ENCODE results near the gene KRTAP10-2.

The KRTAP10-2 gene

DNA sequence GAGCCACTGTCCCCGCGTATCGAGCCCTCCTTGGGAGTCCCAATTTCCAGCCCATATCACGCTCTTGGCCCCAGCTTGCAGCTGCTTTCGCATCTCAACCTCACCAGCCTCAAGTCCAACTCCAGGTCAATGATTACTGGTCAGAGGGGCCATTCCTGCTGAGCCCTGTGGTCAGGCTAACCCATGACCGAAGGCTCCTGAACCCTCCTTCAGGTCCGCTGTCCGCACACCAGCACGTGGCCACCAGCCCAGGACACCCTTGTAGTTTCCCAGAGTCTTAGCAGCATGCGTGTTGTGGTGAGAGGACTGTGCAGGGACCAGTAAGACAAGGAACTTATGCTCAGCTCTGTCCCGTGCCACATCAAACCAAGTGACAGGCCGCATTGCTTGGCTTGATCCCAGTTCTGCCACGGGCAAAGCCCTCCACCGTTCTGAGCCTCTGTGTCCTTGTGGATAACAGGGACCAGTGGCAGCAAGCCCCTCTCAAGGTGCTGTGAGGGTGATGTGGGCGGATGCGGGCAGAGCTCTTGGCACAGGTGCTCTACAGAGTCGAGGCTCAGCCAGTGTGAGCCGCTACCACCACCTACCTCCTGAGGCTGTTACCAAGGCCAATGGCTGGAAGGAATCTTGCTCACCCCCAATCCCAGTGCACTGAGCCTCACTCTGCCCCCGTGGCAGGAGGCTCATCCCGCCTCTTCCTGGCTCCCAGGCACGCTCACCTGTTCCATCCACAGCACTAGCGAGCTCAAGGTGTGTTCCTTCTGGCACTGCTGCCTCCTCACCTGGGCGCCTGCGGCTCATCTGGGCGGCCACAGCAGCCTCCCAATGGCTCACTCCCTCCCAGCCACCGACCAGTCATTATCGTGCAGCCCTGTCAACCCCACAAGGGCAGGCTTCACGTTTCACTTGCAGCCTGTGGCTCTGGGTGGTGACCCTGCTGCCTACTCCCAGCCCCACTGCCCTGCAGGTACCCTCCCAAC is 31.7 kb downstream of the KRTAP10-2 start:
- Histone ChIP-seq H3K27me3 (ENCODE audit: control insufficient read depth, insufficient read depth, low read length) (no peaks in the 10 kb centered on the region), H3K9ac (ENCODE audit: low read depth, low read length) (no peak overlapping the region), H3K4me2 (ENCODE audit: low read length) (no peak overlapping the region), H3K4me3 (ENCODE audit: low read length) (no peak overlapping the region), H3K36me3 (ENCODE audit: insufficient read depth, low read length) (no peaks in the 10 kb centered on the region), H3K9me3 (replicated peaks; ENCODE audit: low read length) (peaks cover 3% of the 10 kb centered on the region), H3K4me1 (ENCODE audit: control insufficient read depth, insufficient read depth, low read length) (no peaks in the 10 kb centered on the region)

DNA sequence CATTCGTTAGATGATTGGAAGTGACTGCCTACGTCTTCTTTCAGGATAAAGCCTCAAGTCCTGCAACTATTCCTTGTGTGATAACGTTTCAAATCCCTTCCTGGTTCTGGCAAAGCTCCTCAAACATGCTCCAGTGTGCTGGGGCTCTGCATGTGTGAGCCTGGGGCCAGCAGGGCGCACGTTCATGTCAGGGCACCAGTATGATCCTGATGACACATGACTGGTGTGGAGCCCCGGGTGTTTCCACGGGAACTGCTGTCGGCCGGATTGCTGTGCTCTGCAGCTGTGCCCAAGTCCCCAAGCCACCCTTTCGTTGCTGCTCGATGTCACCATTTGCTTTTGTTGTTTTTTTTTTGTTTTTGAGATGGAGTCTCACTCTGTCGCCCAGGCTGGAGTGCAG is 32.6 kb downstream of the KRTAP10-2 start:
- no peak overlapping the region for H3K4me3 ChIP-seq (ENCODE audit: low read length)
- peaks cover 3% of the 10 kb centered on the region for H3K9me3 ChIP-seq (replicated peaks; ENCODE audit: low read length)
- H3K4me2 ChIP-seq (ENCODE audit: low read length), result no peak overlapping the region
- no peak overlapping the region for H3K9ac ChIP-seq (ENCODE audit: low read depth, low read length)
- H3K4me1 ChIP-seq (ENCODE audit: control insufficient read depth, insufficient read depth, low read length), result no peaks in the 10 kb centered on the region
- no peaks in the 10 kb centered on the region for H3K36me3 ChIP-seq (ENCODE audit: insufficient read depth, low read length)
- peaks cover 3% of the 10 kb centered on the region for H3K27me3 ChIP-seq (ENCODE audit: control insufficient read depth, insufficient read depth, low read length)

DNA sequence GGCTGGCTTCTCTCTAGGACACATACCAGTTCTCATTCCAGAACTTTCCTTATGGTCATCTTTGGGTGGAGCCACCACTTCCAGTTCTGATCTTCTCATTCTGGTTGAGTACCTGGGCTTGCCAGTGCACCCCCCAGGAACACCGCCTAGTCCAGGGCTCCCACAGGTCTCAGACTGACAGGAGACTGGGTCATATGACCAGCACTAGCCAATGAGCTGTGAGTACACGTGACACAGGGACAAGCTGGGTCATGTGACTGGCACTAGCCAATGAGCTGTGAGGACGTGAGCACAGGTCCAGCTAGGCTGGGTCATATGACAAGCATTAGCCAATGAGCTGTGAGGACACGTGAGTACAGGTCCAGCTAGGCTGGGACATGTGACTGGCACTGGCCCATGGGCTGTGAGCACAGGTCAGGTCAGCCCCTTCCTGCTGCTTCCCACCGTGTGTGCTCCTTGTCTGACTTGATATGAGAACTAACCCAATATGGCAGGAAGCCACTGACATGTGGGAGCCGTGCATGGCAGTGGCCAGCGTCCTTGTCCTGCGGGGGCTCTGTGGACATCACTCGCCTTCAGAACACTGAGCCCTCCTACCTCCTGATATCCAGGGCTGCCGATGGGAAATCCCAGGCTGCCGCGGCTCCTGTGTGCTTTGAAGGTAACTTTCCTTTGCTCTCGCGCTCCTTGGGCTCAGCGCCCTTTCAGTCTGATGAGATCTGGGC is 34.0 kb downstream of the KRTAP10-2 start:
- Histone ChIP-seq H3K4me3 (ENCODE audit: low read length) (no peak overlapping the region), H3K9ac (ENCODE audit: low read depth, low read length) (no peak overlapping the region), H3K4me2 (ENCODE audit: low read length) (no peak overlapping the region), H3K36me3 (ENCODE audit: insufficient read depth, low read length) (no peaks in the 10 kb centered on the region), H3K4me1 (ENCODE audit: control insufficient read depth, insufficient read depth, low read length) (no peaks in the 10 kb centered on the region), H3K9me3 (replicated peaks; ENCODE audit: low read length) (peaks cover 2% of the 10 kb centered on the region), H3K27me3 (ENCODE audit: control insufficient read depth, insufficient read depth, low read length) (peaks cover 7% of the 10 kb centered on the region)

DNA sequence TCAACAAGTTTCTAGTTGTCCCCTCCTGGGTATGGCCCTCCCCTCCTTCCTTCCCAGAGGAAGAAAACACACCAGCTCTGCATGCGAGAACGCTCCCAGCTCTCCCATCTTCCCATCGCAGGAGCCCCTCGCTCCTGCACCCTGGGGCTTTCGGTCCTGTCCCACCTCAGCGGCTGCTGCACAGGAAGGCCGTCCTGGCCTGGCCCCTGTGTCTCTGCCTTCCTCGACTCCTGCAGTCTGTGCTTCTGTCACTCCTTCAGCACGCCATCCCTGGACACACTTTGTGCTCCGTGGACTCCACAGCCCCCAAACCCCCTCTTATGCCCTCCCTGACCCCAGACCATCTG is 34.5 kb downstream of the KRTAP10-2 start:
- H3K27me3 ChIP-seq (ENCODE audit: control insufficient read depth, insufficient read depth, low read length), result peaks cover 7% of the 10 kb centered on the region
- no peaks in the 10 kb centered on the region for H3K4me1 ChIP-seq (ENCODE audit: control insufficient read depth, insufficient read depth, low read length)
- no peaks in the 10 kb centered on the region for H3K36me3 ChIP-seq (ENCODE audit: insufficient read depth, low read length)
- H3K9me3 ChIP-seq (replicated peaks; ENCODE audit: low read length), result no peaks in the 10 kb centered on the region
- H3K4me2 ChIP-seq (ENCODE audit: low read length), result no peak overlapping the region
- H3K4me3 ChIP-seq (ENCODE audit: low read length), result no peak overlapping the region
- no peak overlapping the region for H3K9ac ChIP-seq (ENCODE audit: low read depth, low read length)

DNA sequence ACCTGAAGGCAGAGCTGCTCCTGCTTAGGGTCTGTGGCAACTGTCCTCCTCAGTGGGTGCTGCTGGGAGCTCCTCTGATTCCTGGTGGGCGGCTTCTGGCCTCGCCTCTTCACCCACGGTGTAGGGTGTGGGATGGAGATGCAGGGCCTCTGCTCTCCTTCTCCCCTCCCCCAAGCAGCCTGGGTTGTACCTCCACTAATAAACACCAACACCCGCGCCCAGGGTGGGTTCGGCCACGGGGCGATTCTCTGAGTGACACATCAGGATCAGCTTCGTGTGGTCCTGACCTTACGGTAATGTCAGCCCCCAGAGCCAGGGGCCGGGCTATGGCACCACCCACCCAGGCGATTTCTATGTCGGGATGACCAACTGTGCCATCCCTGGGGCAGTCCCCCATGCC is 35.0 kb downstream of the KRTAP10-2 start:
- no peak overlapping the region for H3K4me3 ChIP-seq (ENCODE audit: low read length)
- no peaks in the 10 kb centered on the region for H3K36me3 ChIP-seq (ENCODE audit: insufficient read depth, low read length)
- no peaks in the 10 kb centered on the region for H3K9me3 ChIP-seq (replicated peaks; ENCODE audit: low read length)
- H3K27me3 ChIP-seq (ENCODE audit: control insufficient read depth, insufficient read depth, low read length), result peaks cover 9% of the 10 kb centered on the region
- no peak overlapping the region for H3K4me2 ChIP-seq (ENCODE audit: low read length)
- H3K4me1 ChIP-seq (ENCODE audit: control insufficient read depth, insufficient read depth, low read length), result no peaks in the 10 kb centered on the region
- H3K9ac ChIP-seq (ENCODE audit: low read depth, low read length), result no peak overlapping the region

DNA sequence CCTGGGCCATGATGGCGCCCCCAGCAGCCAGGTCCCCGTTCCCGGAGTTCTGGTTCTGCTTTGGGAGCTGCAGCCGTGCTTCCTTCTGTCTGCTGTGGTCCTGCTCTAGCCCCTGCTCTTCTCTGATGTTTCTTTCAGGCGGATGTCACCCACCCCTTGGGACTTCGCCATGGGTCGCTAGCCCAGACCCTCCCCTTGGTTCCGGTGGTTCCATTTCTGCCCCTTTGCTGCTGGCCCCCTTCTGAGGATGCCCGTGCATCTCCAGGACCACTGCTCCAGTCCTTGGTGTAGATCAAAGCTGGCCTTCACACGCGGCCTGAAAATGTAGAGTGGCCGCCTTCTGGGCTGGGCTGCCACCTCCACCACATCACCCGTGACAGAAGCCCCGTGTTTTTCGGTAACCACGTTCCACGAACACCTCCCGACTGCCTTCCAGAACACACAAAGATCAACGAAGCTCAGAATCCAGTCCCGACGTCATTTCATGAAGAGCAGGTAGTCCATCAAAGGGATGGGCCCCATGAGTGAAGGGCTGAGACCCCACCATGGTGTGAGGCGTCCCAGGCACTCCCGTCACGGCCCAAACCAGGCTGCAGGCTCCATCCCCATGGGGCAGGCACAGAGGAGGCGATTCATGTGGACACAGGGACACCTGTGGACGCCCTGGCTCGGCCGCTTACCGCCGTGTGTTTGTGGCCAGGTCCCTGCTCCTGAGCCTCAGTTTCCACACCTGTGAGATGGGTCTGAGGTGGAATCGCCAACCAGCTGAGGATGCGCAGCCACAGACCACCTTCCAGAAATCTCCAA is 35.7 kb downstream of the KRTAP10-2 start:
- H3K4me2 ChIP-seq (ENCODE audit: low read length), result no peak overlapping the region
- no peak overlapping the region for H3K9ac ChIP-seq (ENCODE audit: low read depth, low read length)
- H3K4me3 ChIP-seq (ENCODE audit: low read length), result no peak overlapping the region
- H3K36me3 ChIP-seq (ENCODE audit: insufficient read depth, low read length), result no peaks in the 10 kb centered on the region
- no peaks in the 10 kb centered on the region for H3K4me1 ChIP-seq (ENCODE audit: control insufficient read depth, insufficient read depth, low read length)
- no peaks in the 10 kb centered on the region for H3K9me3 ChIP-seq (replicated peaks; ENCODE audit: low read length)
- peaks cover 16% of the 10 kb centered on the region for H3K27me3 ChIP-seq (ENCODE audit: control insufficient read depth, insufficient read depth, low read length)

DNA sequence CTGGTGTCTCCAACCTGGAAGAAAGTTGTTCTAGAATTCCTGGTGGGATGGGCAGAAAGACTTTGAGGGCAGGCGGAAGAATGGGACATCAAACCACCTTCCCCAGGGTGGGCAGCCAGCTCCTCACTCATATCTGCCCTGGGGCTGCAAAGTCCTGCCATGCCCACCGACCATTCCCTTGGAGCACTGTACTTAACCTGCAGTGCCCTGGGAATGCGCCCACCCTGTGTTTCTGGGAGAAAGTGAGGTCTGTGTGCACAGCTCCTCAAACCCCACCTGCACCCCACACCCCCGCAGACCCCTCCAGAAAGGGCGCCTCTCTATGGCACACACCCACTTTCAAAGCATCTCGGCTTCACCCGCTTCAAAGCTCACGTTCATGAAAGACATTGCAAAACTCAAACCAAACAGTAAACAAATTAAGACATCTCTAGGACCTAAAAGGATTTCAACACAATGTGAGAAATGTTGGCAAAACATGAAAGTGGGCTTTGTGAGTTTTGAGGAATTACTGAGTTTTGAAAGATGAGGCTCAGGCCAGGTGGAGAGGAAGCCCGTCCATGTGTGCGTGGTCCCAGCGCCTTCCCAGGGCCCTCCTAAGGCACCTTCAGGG is 36.5 kb downstream of the KRTAP10-2 start:
- Histone ChIP-seq H3K9ac (ENCODE audit: low read depth, low read length) (no peak overlapping the region), H3K36me3 (ENCODE audit: insufficient read depth, low read length) (no peaks in the 10 kb centered on the region), H3K4me3 (ENCODE audit: low read length) (no peak overlapping the region), H3K27me3 (ENCODE audit: control insufficient read depth, insufficient read depth, low read length) (peaks cover 16% of the 10 kb centered on the region), H3K4me1 (ENCODE audit: control insufficient read depth, insufficient read depth, low read length) (no peaks in the 10 kb centered on the region), H3K9me3 (replicated peaks; ENCODE audit: low read length) (no peaks in the 10 kb centered on the region), H3K4me2 (ENCODE audit: low read length) (no peak overlapping the region)

DNA sequence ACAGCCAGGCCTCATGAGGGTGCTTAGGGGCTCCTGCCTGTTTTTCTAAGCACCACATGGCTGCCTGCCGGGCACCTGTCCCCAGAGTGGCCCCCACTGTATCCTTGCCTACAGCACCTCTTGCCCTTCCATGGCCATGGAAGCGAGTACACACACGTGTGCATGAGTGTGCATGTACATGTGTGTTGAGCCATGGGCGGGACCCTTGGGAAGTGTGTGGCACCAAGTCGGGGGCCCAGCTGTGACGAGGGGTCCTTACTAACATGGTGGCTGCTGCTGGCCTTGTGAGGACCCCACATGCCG is 37.1 kb downstream of the KRTAP10-2 start:
- no peaks in the 10 kb centered on the region for H3K4me1 ChIP-seq (ENCODE audit: control insufficient read depth, insufficient read depth, low read length)

DNA sequence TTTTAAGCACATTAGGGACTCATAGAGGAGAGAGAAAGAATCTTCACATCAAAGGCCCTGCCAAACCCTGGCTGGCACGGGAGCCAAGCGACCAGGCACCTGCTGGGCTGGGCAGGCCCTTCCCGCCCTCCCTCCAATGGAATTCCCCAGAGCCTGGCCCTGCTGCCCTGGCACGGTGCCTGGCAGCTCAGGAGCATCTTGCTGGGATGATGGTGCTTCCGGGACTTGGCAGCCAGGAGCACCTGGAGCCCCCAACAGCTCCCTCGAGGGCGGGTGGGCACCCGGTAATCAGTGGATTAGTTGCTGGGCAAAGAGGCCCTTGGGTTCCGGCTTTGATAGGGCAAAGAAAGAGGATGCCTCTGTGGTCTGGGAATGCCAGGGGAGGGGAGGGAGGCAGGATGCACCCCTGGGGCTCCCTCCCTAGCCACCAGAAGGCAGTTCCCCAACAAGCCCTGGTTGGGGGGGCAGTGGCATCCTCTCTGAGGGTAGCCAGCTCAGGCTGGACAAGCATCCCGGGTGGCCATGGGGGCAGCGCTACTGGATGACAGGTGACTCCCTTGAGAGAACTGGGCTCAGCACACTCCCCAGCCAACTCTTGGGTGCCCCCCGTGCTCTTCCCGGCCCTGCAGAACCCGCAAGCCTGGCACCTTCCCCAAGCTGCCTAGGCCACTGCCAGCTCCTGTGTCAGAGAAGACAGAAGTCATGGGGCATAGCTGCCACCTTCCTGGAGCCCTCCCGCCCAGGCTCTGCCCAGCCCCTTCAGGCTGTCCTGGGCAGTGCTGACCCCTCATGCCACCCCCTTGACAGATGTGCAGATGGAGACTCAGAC is 37.7 kb downstream of the KRTAP10-2 start:
- no peak overlapping the region for H3K9ac ChIP-seq (ENCODE audit: low read depth, low read length)
- no peak overlapping the region for H3K4me2 ChIP-seq (ENCODE audit: low read length)
- H3K36me3 ChIP-seq (ENCODE audit: insufficient read depth, low read length), result no peaks in the 10 kb centered on the region
- no peak overlapping the region for H3K4me3 ChIP-seq (ENCODE audit: low read length)
- H3K9me3 ChIP-seq (replicated peaks; ENCODE audit: low read length), result no peaks in the 10 kb centered on the region
- peaks cover 19% of the 10 kb centered on the region for H3K27me3 ChIP-seq (ENCODE audit: control insufficient read depth, insufficient read depth, low read length)
- H3K4me1 ChIP-seq (ENCODE audit: control insufficient read depth, insufficient read depth, low read length), result no peaks in the 10 kb centered on the region

More for the DNA sequence above, 37.1 kb downstream of the KRTAP10-2 start:
- Histone ChIP-seq H3K9me3 (replicated peaks; ENCODE audit: low read length) (no peaks in the 10 kb centered on the region), H3K4me2 (ENCODE audit: low read length) (no peak overlapping the region), H3K27me3 (ENCODE audit: control insufficient read depth, insufficient read depth, low read length) (peaks cover 16% of the 10 kb centered on the region), H3K4me3 (ENCODE audit: low read length) (no peak overlapping the region), H3K9ac (ENCODE audit: low read depth, low read length) (no peak overlapping the region), H3K36me3 (ENCODE audit: insufficient read depth, low read length) (no peaks in the 10 kb centered on the region)

DNA sequence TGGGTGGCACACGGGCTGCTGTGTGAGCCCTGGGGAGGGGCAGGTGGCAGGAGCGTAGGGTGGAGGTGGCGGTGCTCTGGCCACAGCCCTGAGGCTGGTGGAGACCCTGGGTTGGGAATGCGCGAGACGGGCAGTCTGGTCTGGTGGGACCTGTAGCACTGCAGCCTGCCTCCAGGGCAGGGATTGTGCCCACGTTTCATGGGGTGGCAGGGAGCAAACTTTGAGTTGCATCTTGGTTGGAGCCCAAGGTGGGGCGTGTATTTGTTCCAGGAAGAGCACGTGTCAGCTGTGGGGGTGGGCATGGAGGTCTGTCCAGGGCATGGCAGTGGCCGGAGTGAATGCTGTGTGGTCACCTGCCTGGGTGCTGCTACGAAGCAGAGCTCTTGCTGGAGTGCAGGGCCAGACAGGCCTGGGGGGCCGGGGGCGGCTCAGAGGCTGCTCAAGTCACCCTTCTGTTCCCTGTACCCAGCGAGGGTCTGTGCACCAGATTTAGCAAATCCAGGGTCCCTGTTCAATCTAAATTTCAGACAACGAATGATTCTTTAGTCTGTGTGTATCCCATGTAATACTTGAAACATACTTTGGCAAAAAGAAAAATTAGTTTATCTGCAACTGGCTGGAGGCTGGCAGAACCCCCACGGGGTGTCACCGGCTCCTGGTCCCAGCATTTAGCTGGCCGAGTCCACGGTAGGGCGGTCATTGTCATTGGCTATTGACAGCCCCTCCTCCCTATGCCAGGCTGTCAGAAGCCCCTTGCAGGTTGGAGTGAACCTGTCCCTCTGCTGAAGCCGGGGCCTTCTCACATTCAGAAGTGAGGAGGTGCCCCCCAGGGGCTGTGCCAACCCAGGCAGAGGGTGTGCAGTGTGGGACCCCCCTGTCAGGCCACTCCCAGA is 38.6 kb downstream of the KRTAP10-2 start:
- no peaks in the 10 kb centered on the region for H3K9me3 ChIP-seq (replicated peaks; ENCODE audit: low read length)
- H3K27me3 ChIP-seq (ENCODE audit: control insufficient read depth, insufficient read depth, low read length), result peaks cover 27% of the 10 kb centered on the region
- no peaks in the 10 kb centered on the region for H3K36me3 ChIP-seq (ENCODE audit: insufficient read depth, low read length)
- H3K4me1 ChIP-seq (ENCODE audit: control insufficient read depth, insufficient read depth, low read length), result no peaks in the 10 kb centered on the region
- no peak overlapping the region for H3K9ac ChIP-seq (ENCODE audit: low read depth, low read length)
- H3K4me3 ChIP-seq (ENCODE audit: low read length), result no peak overlapping the region
- no peak overlapping the region for H3K4me2 ChIP-seq (ENCODE audit: low read length)

Measured in skeletal muscle satellite cell (primary cell).